GM23248 (cell line): ENCODE results near the gene ITPKB.

Experiments
- EZH2 ChIP-seq: fragments of 200-600 bp; sonication (generic); IDR thresholded peaks from 2 replicates; pipeline ENCODE4 v1.6.1; 2018; ENCODE audit warnings: antibody characterized with exemption, mild to moderate bottlenecking; ENCODE audit not compliant: insufficient read depth, poor library complexity, severe bottlenecking
- EZH2phosphoT487 ChIP-seq: fragments of 200-600 bp; sonication (generic); IDR thresholded peaks from 2 replicates; pipeline ENCODE4 v1.6.1; 2018; ENCODE audit warnings: antibody characterized with exemption, moderate library complexity, mild to moderate bottlenecking, low read depth; ENCODE audit not compliant: insufficient read depth

- TF ChIP-seq EZH2 (no peak), EZH2phosphoT487 (no peak)
Measured at GRCh38 chr1:226686440-226687425, 52.3 kb downstream of the ITPKB start.
